Testis (tissue), 3 donors: Measurements from ENCODE around the gene GMDS. TPM values are rescaled to one million over a fixed set of nuclear protein-coding genes. Genes with fewer than 3 reads are reported as not detected.

Experiments
- DNase-seq: peaks from one replicate; pipeline ENCODE4 v3.0.0-alpha.2; 2019
- H3K27ac ChIP-seq, 2 donors: fragments of 200-600 bp; sonication (generic); one replicate each; pipeline ENCODE4 v1.5.1; 2019
- H3K27me3 ChIP-seq: fragments of 200-600 bp; sonication (generic); one replicate; pipeline ENCODE4 v1.5.1; 2019
- H3K36me3 ChIP-seq: fragments of 200-600 bp; sonication (generic); one replicate; pipeline ENCODE4 v1.5.1; 2017; ENCODE audit warnings: low read depth; ENCODE audit errors: missing control alignments
- H3K4me1 ChIP-seq: fragments of 200-600 bp; sonication (generic); one replicate; pipeline ENCODE4 v1.5.1; 2019
- H3K4me3 ChIP-seq, 2 donors: fragments of 200-600 bp; sonication (generic); one replicate each; pipeline ENCODE4 v1.5.1; 2017 to 2019
- H3K9me3 ChIP-seq: fragments of 200-600 bp; sonication (generic); one replicate; pipeline ENCODE4 v1.5.1; 2017
- CTCF ChIP-seq, 3 experiments: fragments of 450-650 bp in 2 of 3; fragments of 200-600 bp in 1 of 3; sonication (generic) in 1 of 3; IDR thresholded peaks; one replicate each; pipeline ENCODE4 v1.5.1; 2016 to 2019; ENCODE audit warnings: antibody characterized with exemption in 3 of 3, mild to moderate bottlenecking in 2 of 3, moderate library complexity in 1 of 3
- POLR2A ChIP-seq: fragments of 450-650 bp; IDR thresholded peaks from one replicate; pipeline ENCODE4 v1.6.1; 2017; ENCODE audit warnings: antibody characterized with exemption, mild to moderate bottlenecking, moderate library complexity
- WGBS, 2 donors: methylation state at CpG; one replicate each; pipeline ENCODE4 v1.1.5; 2018; 5-methylcytosine and 5-hydroxymethylcytosine counted together
- intact Hi-C: fragments of 100-400 bp; cut with DNase I; formaldehyde crosslinking; loops from one replicate; pipeline ENCODE4 v1.15.1; 2023; ENCODE audit warnings: low total_unique reads
- polyA plus RNA-seq: library from polyadenylated mRNA; stranded (reverse); fragments of 350-450 nt; fragmentation: Illumina TruSeq; extraction: RNeasy Lipid Tissue Mini Kit (QIAGEN cat#74804); gene quantifications from one replicate; pipeline ENCODE4 v1.2.3, GENCODE V29; 2014; ENCODE audit warnings: low read depth, low replicate concordance; ENCODE audit not compliant: insufficient read depth
- total RNA-seq, 2 donors: library from RNA; depleted of rRNA; stranded (reverse); fragments of >200 nt; gene quantifications; one replicate each; pipeline ENCODE4 v1.2.3, GENCODE V29; 2016

GMDS gene
- total and polyA plus RNA-seq, 3 donors from 2014 or later: 19.6 to 31.1 (median 22.2) TPM

DNA sequence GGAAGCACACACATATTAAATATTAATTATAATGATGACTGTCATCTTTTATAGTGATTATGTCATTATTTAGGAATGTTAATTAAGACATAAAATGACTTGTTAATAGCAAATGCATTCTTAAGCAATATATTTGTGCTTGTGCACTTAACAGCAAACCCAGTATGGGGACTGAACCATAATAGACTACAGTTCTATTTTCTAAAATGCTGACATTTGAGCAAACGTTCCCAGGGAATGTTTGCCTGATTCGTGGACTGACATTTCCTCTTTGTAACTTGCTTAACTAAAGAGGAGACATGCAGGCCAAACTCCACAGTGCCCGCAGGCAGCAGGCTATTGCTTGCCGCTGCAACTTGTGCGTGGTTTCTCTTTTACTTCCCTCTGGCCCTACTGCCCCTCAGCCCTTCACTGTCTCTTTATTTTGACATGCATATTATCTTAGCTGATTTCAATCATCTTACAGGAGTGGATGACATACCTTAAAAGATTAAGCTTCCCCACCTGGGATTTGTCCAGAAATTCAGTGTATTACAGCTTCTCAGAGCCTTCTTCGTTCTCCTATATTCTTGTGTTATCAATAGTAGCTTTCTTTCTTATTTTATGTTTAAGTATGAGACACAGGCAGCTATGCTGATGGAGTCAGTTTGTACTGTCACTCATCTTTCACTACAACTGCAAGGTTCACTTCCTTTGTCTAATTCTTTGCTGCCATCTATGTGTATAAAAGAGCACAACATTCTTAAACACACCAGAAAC is 141.5 kb downstream of the GMDS start:
- Histone ChIP-seq H3K27me3 (no peaks in the 10 kb centered on the region), H3K27ac (no peak overlapping the region), H3K4me1 (no peaks in the 10 kb centered on the region), H3K36me3 (no peaks in the 10 kb centered on the region), H3K9me3 (no peaks in the 10 kb centered on the region), H3K4me3 (no peak overlapping the region)
- WGBS, 2 donors: 63 to 66% methylated on average over 6 of the region's 6 CpGs
- peak in 1 of 3 experiments; percentile 52 for TF ChIP-seq CTCF (IDR thresholded peaks at IDR 0.05)
- no peak for TF ChIP-seq POLR2A
- DNase-seq: no peak
- intact Hi-C loops: loop anchor here (5.0 kb wide), 1 partner anchor 497 kb away; the partner anchor contains the start of gene FOXC1

DNA sequence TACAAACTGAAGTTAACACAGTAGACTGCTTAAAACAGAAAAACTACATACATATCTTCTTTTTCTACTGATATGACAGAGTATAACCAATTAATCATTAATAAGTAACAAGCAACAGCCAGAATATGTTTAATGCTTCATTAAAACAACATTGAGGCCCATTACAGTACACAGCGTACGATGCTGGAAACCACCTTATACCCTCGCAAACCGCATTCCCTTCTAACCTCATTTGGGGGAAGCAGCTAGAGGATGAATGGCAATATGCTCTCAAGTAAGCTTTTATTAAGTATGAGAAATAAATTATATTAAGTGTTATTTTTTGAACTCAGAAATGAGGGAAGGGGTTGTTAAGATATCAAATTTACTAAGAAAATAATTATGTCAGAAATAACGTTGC is 142.4 kb downstream of the GMDS start:
- intact Hi-C loops: loop anchor here (5.0 kb wide), 1 partner anchor 496 kb away; the partner anchor contains the start of gene FOXC1
- DNase-seq: no peak
- no peak overlapping the region for H3K4me3 ChIP-seq
- 90 to 92% methylated on average over 5 of the region's 5 CpGs for WGBS, 2 donors
- no peaks in the 10 kb centered on the region for H3K27me3 ChIP-seq
- H3K27ac ChIP-seq: no peak overlapping the region
- no peaks in the 10 kb centered on the region for H3K4me1 ChIP-seq
- H3K9me3 ChIP-seq: no peaks in the 10 kb centered on the region
- no peak for TF ChIP-seq POLR2A
- TF ChIP-seq CTCF (IDR thresholded peaks at IDR 0.05): no peak
- H3K36me3 ChIP-seq: no peaks in the 10 kb centered on the region

- no peak for DNase-seq
- Histone ChIP-seq H3K4me1 (no peaks in the 10 kb centered on the region), H3K4me3 (no peak overlapping the region), H3K9me3 (no peaks in the 10 kb centered on the region), H3K27ac (no peak overlapping the region), H3K36me3 (no peaks in the 10 kb centered on the region), H3K27me3 (no peaks in the 10 kb centered on the region)
- 78 to 82% methylated on average over 5 of the region's 5 CpGs for WGBS, 2 donors
- intact Hi-C loops: loop anchor here (5.0 kb wide), 1 partner anchor 495 kb away; the partner anchor contains the start of gene FOXC1
- no peak for TF ChIP-seq CTCF (IDR thresholded peaks at IDR 0.05)
- TF ChIP-seq POLR2A: no peak
Observed at GRCh38 chr6:2102316-2102883, 143.0 kb downstream of the GMDS start.

GRCh38 chr6:2101213-2101612 is 144.2 kb downstream of the GMDS start:
- intact Hi-C loops: loop anchor here (5.0 kb wide), 1 partner anchor 494 kb away; the partner anchor contains the start of gene FOXC1
- no peak overlapping the region for H3K27ac ChIP-seq
- no peak overlapping the region for H3K4me3 ChIP-seq
- no peak for DNase-seq
- no peaks in the 10 kb centered on the region for H3K9me3 ChIP-seq
- TF ChIP-seq POLR2A (no peak), CTCF (IDR thresholded peaks at IDR 0.05) (no peak)
- 86 to 95% methylated on average over 1 of the region's 1 CpG for WGBS, 2 donors
- no peaks in the 10 kb centered on the region for H3K4me1 ChIP-seq
- no peaks in the 10 kb centered on the region for H3K36me3 ChIP-seq
- no peaks in the 10 kb centered on the region for H3K27me3 ChIP-seq
